DMS 273 (cell line): ENCODE measurements around the gene TSPAN15.
"Not testable (repeated sequence)": the region's sequence is repeated elsewhere in the genome, so short reads cannot be mapped to it uniquely, and the experiment has no call there.

ENCODE experiments used
- DNase-seq: peaks from one replicate; lab custom pipeline; 2025; ENCODE audit not compliant: unreplicated experiment; lab: John Stamatoyannopoulos, UW

Gene TSPAN15

GRCh38 chr10:69533658-69534057, 82.4 kb downstream of the TSPAN15 start:
- no peak for DNase-seq

GRCh38 chr10:69536521-69536920, 85.3 kb downstream of the TSPAN15 start:
- not testable (repeated sequence) for DNase-seq

- DNase-seq = no peak
These were observed 86.2 kb downstream of the TSPAN15 start for GRCh38 chr10:69537449-69537848.

GRCh38 chr10:69538461-69538860, 87.2 kb downstream of the TSPAN15 start:
- no peak for DNase-seq

- DNase-seq = no peak
These were observed 90.2 kb downstream of the TSPAN15 start for GRCh38 chr10:69541463-69541862.

- DNase-seq = peak; percentile 10
These were observed 98.7 kb downstream of the TSPAN15 start for GRCh38 chr10:69549959-69550358.

- DNase-seq = no peak
These were observed 101.0 kb downstream of the TSPAN15 start for GRCh38 chr10:69552268-69552667.

GRCh38 chr10:69553328-69553727, 102.1 kb downstream of the TSPAN15 start:
- no peak for DNase-seq

GRCh38 chr10:69554611-69555010, 103.3 kb downstream of the TSPAN15 start:
- no peak for DNase-seq
